Adipocyte (in vitro differentiated cells): ENCODE measurements around the gene GRIK4.

Source experiments
- DNase-seq: peaks from one replicate; pipeline ENCODE4 v3.0.0-alpha.2; 2015; ENCODE audit warnings: low read depth
- H3K27me3 ChIP-seq: replicated peaks from 2 replicates; pipeline ENCODE4 v1.7.0; 2013; ENCODE audit warnings: mild to moderate bottlenecking, low read length, moderate library complexity; ENCODE audit not compliant: control insufficient read depth, insufficient read depth
- H3K36me3 ChIP-seq: 2 replicates; pipeline ENCODE4 v1.7.0; 2013; ENCODE audit warnings: low read length, mild to moderate bottlenecking, moderate library complexity; ENCODE audit not compliant: control insufficient read depth, insufficient read depth, severe bottlenecking
- H3K4me1 ChIP-seq: 2 replicates; pipeline ENCODE4 v1.7.0; 2013; ENCODE audit warnings: mild to moderate bottlenecking, low read length, moderate library complexity; ENCODE audit not compliant: control insufficient read depth, insufficient read depth
- H3K4me3 ChIP-seq: 2 replicates; pipeline ENCODE4 v1.7.0; 2013; ENCODE audit warnings: mild to moderate bottlenecking, low read length, moderate library complexity
- H3K9ac ChIP-seq: 2 replicates; pipeline ENCODE4 v1.7.0; 2013; ENCODE audit warnings: mild to moderate bottlenecking, low read length, moderate library complexity
- H3K9me3 ChIP-seq: 2 replicates; pipeline ENCODE4 v1.7.0; 2013; ENCODE audit warnings: mild to moderate bottlenecking, low read length, moderate library complexity; ENCODE audit not compliant: control insufficient read depth

Gene GRIK4

GRCh38 chr11:120518356-120518755 lies 6.8 kb downstream of the GRIK4 start:
- Histone ChIP-seq H3K27me3 (peaks cover 48% of the 10 kb centered on the region), H3K36me3 (no peaks in the 10 kb centered on the region), H3K9ac (no peak overlapping the region), H3K9me3 (no peaks in the 10 kb centered on the region), H3K4me1 (no peaks in the 10 kb centered on the region), H3K4me3 (no peak overlapping the region)
- no peak for DNase-seq

- H3K9ac ChIP-seq, result no peak overlapping the region
- H3K27me3 ChIP-seq, result peaks cover 47% of the 10 kb centered on the region
- no peaks in the 10 kb centered on the region for H3K4me1 ChIP-seq
- no peaks in the 10 kb centered on the region for H3K36me3 ChIP-seq
- H3K9me3 ChIP-seq, result no peaks in the 10 kb centered on the region
- H3K4me3 ChIP-seq, result no peak overlapping the region
- DNase-seq, result no peak
Measured at GRCh38 chr11:120519474-120519873, 7.9 kb downstream of the GRIK4 start.

- H3K4me3 ChIP-seq, result no peak overlapping the region
- no peaks in the 10 kb centered on the region for H3K9me3 ChIP-seq
- peaks cover 44% of the 10 kb centered on the region for H3K27me3 ChIP-seq
- H3K4me1 ChIP-seq, result no peaks in the 10 kb centered on the region
- H3K9ac ChIP-seq, result no peak overlapping the region
- H3K36me3 ChIP-seq, result no peaks in the 10 kb centered on the region
- DNase-seq, result no peak
Measured at GRCh38 chr11:120520091-120520822, 8.7 kb downstream of the GRIK4 start.

GRCh38 chr11:120521176-120521575 lies 9.6 kb downstream of the GRIK4 start:
- no peaks in the 10 kb centered on the region for H3K36me3 ChIP-seq
- DNase-seq, result no peak
- H3K27me3 ChIP-seq, result peaks cover 42% of the 10 kb centered on the region
- no peaks in the 10 kb centered on the region for H3K4me1 ChIP-seq
- no peak overlapping the region for H3K9ac ChIP-seq
- H3K9me3 ChIP-seq, result no peaks in the 10 kb centered on the region
- no peak overlapping the region for H3K4me3 ChIP-seq

- Histone ChIP-seq H3K36me3 (no peaks in the 10 kb centered on the region), H3K4me3 (no peak overlapping the region), H3K4me1 (peaks cover 5% of the 10 kb centered on the region)
Measured at GRCh38 chr11:120522021-120522420, 10.5 kb downstream of the GRIK4 start.

GRCh38 chr11:120522736-120523135 lies 11.2 kb downstream of the GRIK4 start:
- Histone ChIP-seq H3K4me1 (peaks cover 5% of the 10 kb centered on the region), H3K9me3 (no peaks in the 10 kb centered on the region), H3K9ac (no peak overlapping the region), H3K36me3 (no peaks in the 10 kb centered on the region), H3K4me3 (no peak overlapping the region), H3K27me3 (peaks cover 33% of the 10 kb centered on the region)
- no peak for DNase-seq

More at GRCh38 chr11:120522021-120522420, 10.5 kb downstream of the GRIK4 start:
- H3K9me3 ChIP-seq, result no peaks in the 10 kb centered on the region
- no peak for DNase-seq
- no peak overlapping the region for H3K9ac ChIP-seq
- peaks cover 40% of the 10 kb centered on the region for H3K27me3 ChIP-seq

GRCh38 chr11:120523196-120523595 lies 11.6 kb downstream of the GRIK4 start:
- peaks cover 29% of the 10 kb centered on the region for H3K27me3 ChIP-seq
- no peak overlapping the region for H3K9ac ChIP-seq
- no peaks in the 10 kb centered on the region for H3K9me3 ChIP-seq
- no peaks in the 10 kb centered on the region for H3K36me3 ChIP-seq
- H3K4me1 ChIP-seq, result peaks cover 5% of the 10 kb centered on the region
- no peak overlapping the region for H3K4me3 ChIP-seq
- DNase-seq, result no peak

GRCh38 chr11:120524536-120525085 lies 13.1 kb downstream of the GRIK4 start:
- H3K36me3 ChIP-seq, result no peaks in the 10 kb centered on the region
- H3K9ac ChIP-seq, result no peak overlapping the region
- DNase-seq, result no peak
- no peaks in the 10 kb centered on the region for H3K9me3 ChIP-seq
- no peak overlapping the region for H3K4me3 ChIP-seq
- H3K27me3 ChIP-seq, result peaks cover 30% of the 10 kb centered on the region
- peaks cover 5% of the 10 kb centered on the region for H3K4me1 ChIP-seq

- Histone ChIP-seq H3K27me3 (peaks cover 29% of the 10 kb centered on the region), H3K9ac (no peak overlapping the region), H3K4me1 (peaks cover 5% of the 10 kb centered on the region), H3K4me3 (no peak overlapping the region), H3K36me3 (no peaks in the 10 kb centered on the region), H3K9me3 (no peaks in the 10 kb centered on the region)
- no peak for DNase-seq
Measured at GRCh38 chr11:120525261-120526171, 14.0 kb downstream of the GRIK4 start.

- Histone ChIP-seq H3K9me3 (no peaks in the 10 kb centered on the region), H3K4me3 (no peak overlapping the region), H3K27me3 (peaks cover 22% of the 10 kb centered on the region), H3K9ac (no peak overlapping the region), H3K36me3 (no peaks in the 10 kb centered on the region), H3K4me1 (peaks cover 5% of the 10 kb centered on the region)
- no peak for DNase-seq
Measured at GRCh38 chr11:120526241-120526640, 14.7 kb downstream of the GRIK4 start.

GRCh38 chr11:120527111-120527761 lies 15.7 kb downstream of the GRIK4 start:
- Histone ChIP-seq H3K9ac (no peak overlapping the region), H3K27me3 (peaks cover 15% of the 10 kb centered on the region), H3K36me3 (no peaks in the 10 kb centered on the region), H3K4me1 (peaks cover 7% of the 10 kb centered on the region), H3K4me3 (no peak overlapping the region), H3K9me3 (no peaks in the 10 kb centered on the region)
- DNase-seq, result peak; percentile 74
